Smooth muscle cell (in vitro differentiated cells): ENCODE results near the gene PIK3AP1. TPM values are rescaled to one million over a fixed set of nuclear protein-coding genes. Genes with fewer than 3 reads are reported as not detected.

Experiments
- DNase-seq: peaks from one replicate; lab custom pipeline; 2025; ENCODE audit not compliant: unreplicated experiment; lab: John Stamatoyannopoulos, UW
- H2AFZ ChIP-seq: fragments of 200-600 bp; sonication (generic); 2 replicates; pipeline ENCODE4 v1.6.0; 2016; ENCODE audit warnings: antibody characterized with exemption, low read depth, mild to moderate bottlenecking
- H3F3A ChIP-seq: fragments of 200-600 bp; sonication (generic); 2 replicates; pipeline ENCODE4 v1.6.0; 2017; ENCODE audit warnings: antibody characterized with exemption, low read depth
- H3K27ac ChIP-seq: fragments of 200-600 bp; sonication (generic); 2 replicates; pipeline ENCODE4 v1.5.1; 2016; ENCODE audit warnings: low read depth, mild to moderate bottlenecking
- H3K27me3 ChIP-seq: fragments of 200-600 bp; sonication (generic); 2 replicates; pipeline ENCODE4 v1.6.1; 2016; ENCODE audit warnings: low read depth, mild to moderate bottlenecking
- H3K36me3 ChIP-seq: fragments of 200-600 bp; sonication (generic); 2 replicates; pipeline ENCODE4 v1.5.1; 2016; ENCODE audit warnings: low read depth
- H3K4me1 ChIP-seq: fragments of 200-600 bp; sonication (generic); 2 replicates; pipeline ENCODE4 v1.5.1; 2016; ENCODE audit warnings: low read depth
- H3K4me2 ChIP-seq: fragments of 200-600 bp; sonication (generic); 2 replicates; pipeline ENCODE4 v1.6.0; 2016; ENCODE audit warnings: mild to moderate bottlenecking
- H3K4me3 ChIP-seq: fragments of 200-600 bp; sonication (generic); 2 replicates; pipeline ENCODE4 v1.5.1; 2016; ENCODE audit warnings: mild to moderate bottlenecking
- H3K79me2 ChIP-seq: fragments of 200-600 bp; sonication (generic); 2 replicates; pipeline ENCODE4 v1.6.0; 2016; ENCODE audit warnings: low read depth, mild to moderate bottlenecking
- H3K9ac ChIP-seq: fragments of 200-600 bp; sonication (generic); 2 replicates; pipeline ENCODE4 v1.6.0; 2016; ENCODE audit warnings: low read depth
- H3K9me3 ChIP-seq: fragments of 200-600 bp; sonication (generic); replicated peaks from 2 replicates; pipeline ENCODE4 v1.5.1; 2016; ENCODE audit warnings: low read depth
- H4K20me1 ChIP-seq: fragments of 200-600 bp; sonication (generic); 2 replicates; pipeline ENCODE4 v1.6.0; 2016; ENCODE audit warnings: low read depth
- WGBS: methylation state at CpG from one replicate; pipeline ENCODE4 v1.1.7; 2016; ENCODE audit warnings: low lambda C conversion rate; 5-methylcytosine and 5-hydroxymethylcytosine counted together
- polyA plus RNA-seq: library from polyadenylated mRNA; unstranded; fragments of >200 nt; fragmentation: Nextera tagmentation; extraction: Ambion mirVana; gene quantifications from 2 replicates; pipeline ENCODE4 v1.2.1, GENCODE V29; 2016
- total RNA-seq: library from RNA; depleted of rRNA; stranded (reverse); fragments of >200 nt; gene quantifications from 2 replicates; pipeline ENCODE4 v1.2.3, GENCODE V29; 2014
- TF ChIP-seq, protein P1 (sequence below): fragments of 200-600 bp; sonication (generic); IDR thresholded peaks from 2 replicates; pipeline ENCODE4 v1.5.1; 2017; ENCODE audit warnings: borderline replicate concordance, mild to moderate bottlenecking, antibody characterized with exemption; ENCODE audit not compliant: insufficient read depth, poor library complexity, severe bottlenecking

Gene PIK3AP1
- total and polyA plus RNA-seq, 2 experiments from 2014 or later = 1.2 TPM; not detected in 1

DNA sequence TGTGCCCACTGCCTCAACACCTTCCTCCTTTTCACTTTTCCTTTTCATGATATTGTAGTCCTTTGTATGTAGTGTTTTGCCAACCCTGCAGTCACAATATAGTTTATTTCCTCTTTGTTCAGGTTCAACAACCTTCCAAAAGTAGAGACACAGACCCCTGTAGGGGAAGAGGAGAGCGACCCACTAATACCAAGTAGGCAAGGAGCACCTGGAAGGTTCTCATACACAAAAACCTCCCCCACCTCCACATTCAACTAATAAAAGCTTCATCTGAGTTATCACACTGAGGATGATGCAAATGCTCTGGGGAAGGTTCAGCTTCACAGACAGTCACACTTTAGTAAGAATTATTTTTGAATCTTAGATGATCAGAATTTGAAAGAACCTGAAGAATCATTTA, 41.6 kb downstream of the PIK3AP1 start:
- no peak for DNase-seq
- Histone ChIP-seq H3K4me3 (no peak overlapping the region), H2AFZ (no peak overlapping the region), H4K20me1 (no peaks in the 10 kb centered on the region), H3K4me1 (peaks cover 3% of the 10 kb centered on the region), H3K79me2 (no peaks in the 10 kb centered on the region), H3K27me3 (no peaks in the 10 kb centered on the region), H3K9me3 (no peaks in the 10 kb centered on the region), H3F3A (peaks cover 4% of the 10 kb centered on the region), H3K27ac (no peak overlapping the region), H3K36me3 (no peaks in the 10 kb centered on the region), H3K9ac (no peak overlapping the region), H3K4me2 (no peak overlapping the region)
- TF ChIP-seq, protein P1, sequence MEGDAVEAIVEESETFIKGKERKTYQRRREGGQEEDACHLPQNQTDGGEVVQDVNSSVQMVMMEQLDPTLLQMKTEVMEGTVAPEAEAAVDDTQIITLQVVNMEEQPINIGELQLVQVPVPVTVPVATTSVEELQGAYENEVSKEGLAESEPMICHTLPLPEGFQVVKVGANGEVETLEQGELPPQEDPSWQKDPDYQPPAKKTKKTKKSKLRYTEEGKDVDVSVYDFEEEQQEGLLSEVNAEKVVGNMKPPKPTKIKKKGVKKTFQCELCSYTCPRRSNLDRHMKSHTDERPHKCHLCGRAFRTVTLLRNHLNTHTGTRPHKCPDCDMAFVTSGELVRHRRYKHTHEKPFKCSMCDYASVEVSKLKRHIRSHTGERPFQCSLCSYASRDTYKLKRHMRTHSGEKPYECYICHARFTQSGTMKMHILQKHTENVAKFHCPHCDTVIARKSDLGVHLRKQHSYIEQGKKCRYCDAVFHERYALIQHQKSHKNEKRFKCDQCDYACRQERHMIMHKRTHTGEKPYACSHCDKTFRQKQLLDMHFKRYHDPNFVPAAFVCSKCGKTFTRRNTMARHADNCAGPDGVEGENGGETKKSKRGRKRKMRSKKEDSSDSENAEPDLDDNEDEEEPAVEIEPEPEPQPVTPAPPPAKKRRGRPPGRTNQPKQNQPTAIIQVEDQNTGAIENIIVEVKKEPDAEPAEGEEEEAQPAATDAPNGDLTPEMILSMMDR = no peak
- 94% methylated on average over 1 of the region's 1 CpG for WGBS

DNA sequence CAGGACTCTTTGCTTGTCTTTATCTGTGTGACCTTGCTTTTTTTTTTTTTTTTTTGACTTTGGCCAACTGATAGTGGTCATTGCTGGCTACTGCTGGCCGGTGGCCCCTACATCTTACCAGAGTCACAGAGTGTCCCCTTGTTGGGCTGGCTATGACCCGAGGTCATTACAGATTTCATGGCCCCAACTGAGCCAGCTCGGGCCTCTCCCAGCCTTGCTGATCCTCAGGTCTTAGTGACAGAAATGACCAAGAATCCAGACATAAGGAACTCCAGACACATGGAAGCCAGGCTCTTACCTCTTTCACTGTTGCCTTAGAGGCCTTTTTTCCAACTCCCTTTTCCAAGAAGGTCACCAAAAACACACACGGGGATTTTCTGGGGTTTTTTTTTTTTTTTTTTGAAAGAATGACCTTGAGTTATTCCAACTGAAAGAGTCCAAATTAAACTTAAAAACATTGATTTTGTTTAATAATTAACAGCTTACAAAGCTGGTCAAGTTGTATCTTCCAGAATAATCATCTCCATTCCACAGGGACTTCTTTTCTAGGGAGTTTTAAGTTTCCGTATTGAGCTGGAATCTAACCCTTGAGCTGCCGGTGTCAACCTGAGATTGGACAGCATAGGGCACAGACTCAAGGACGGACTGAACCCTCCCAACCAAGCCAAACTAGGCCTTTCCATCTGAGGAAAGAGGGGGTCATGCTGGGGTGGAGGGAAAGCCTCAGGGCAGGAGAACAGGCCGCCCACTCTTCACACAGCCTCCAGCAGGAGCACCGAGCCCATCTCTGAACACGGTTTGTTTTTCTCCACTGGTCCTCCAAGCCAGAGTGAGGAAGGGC, 43.8 kb downstream of the PIK3AP1 start:
- no peaks in the 10 kb centered on the region for H3K79me2 ChIP-seq
- H3K4me2 ChIP-seq = no peak overlapping the region
- peaks cover 7% of the 10 kb centered on the region for H3K4me1 ChIP-seq
- no peak overlapping the region for H3K9ac ChIP-seq
- TF ChIP-seq, protein P1 = no peak
- no peaks in the 10 kb centered on the region for H3K36me3 ChIP-seq
- no peaks in the 10 kb centered on the region for H4K20me1 ChIP-seq
- H3K27ac ChIP-seq = no peak overlapping the region
- H2AFZ ChIP-seq = no peak overlapping the region
- H3K9me3 ChIP-seq = no peaks in the 10 kb centered on the region
- 93% methylated on average over 10 of the region's 10 CpGs for WGBS
- H3K4me3 ChIP-seq = no peak overlapping the region
- H3K27me3 ChIP-seq = no peaks in the 10 kb centered on the region
- peaks cover 6% of the 10 kb centered on the region for H3F3A ChIP-seq
- no peak for DNase-seq

DNA sequence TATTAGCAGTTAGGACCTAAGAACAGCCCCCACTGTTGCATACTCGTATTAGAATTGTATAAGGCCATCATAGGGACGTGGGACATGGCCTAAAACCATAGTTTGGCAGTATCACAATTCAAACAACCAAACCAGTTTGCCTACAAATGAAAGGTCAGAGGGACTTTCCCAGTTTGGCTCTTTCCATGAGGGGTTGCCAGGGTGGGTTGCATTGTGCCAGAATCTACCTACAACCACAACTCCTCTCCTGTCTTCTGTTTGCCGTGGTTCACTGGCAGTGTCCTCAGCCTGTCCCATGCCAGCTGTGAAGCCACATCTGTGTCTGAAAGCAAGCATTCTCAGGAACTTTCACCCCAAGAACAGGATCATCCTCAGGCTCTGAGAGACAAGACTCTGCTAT, 44.5 kb downstream of the PIK3AP1 start:
- no peak overlapping the region for H3K9ac ChIP-seq
- 96% methylated on average over 3 of the region's 3 CpGs for WGBS
- H3F3A ChIP-seq = peaks cover 6% of the 10 kb centered on the region
- no peak overlapping the region for H3K27ac ChIP-seq
- no peak overlapping the region for H3K4me2 ChIP-seq
- H3K79me2 ChIP-seq = no peaks in the 10 kb centered on the region
- no peaks in the 10 kb centered on the region for H3K36me3 ChIP-seq
- no peak for DNase-seq
- TF ChIP-seq, protein P1 = no peak
- no peak overlapping the region for H2AFZ ChIP-seq
- no peaks in the 10 kb centered on the region for H3K9me3 ChIP-seq
- H4K20me1 ChIP-seq = no peaks in the 10 kb centered on the region
- H3K27me3 ChIP-seq = no peaks in the 10 kb centered on the region
- H3K4me3 ChIP-seq = no peak overlapping the region
- H3K4me1 ChIP-seq = peaks cover 7% of the 10 kb centered on the region
